ENCODE results near the gene WDSUB1.

The WDSUB1 gene

GRCh38 chr2:159192371-159192918 lies 94.1 kb downstream of the WDSUB1 start:
- in situ Hi-C loops (cut with HindIII; ENCODE audit: low sequenced_read_pairs): no loop called here
- H3K4me3 ChIP-seq (ENCODE audit: low read depth, low read length): no peak overlapping the region
- TF ChIP-seq CTCF (IDR thresholded peaks at IDR 0.05; ENCODE audit: low read depth, low read length): no peak
- no peak for DNase-seq (ENCODE audit: low read depth, low spot score)

GRCh38 chr2:159188449-159188848 lies 98.1 kb downstream of the WDSUB1 start:
- H3K4me3 ChIP-seq (ENCODE audit: low read depth, low read length): no peak overlapping the region
- no peak for TF ChIP-seq CTCF (IDR thresholded peaks at IDR 0.05; ENCODE audit: low read depth, low read length)
- in situ Hi-C loops (cut with HindIII; ENCODE audit: low sequenced_read_pairs): no loop called here
- DNase-seq (ENCODE audit: low read depth, low spot score): no peak

- peak; percentile 13 for DNase-seq (ENCODE audit: low read depth, low spot score)
- in situ Hi-C loops (cut with HindIII; ENCODE audit: low sequenced_read_pairs): no loop called here
- no peak overlapping the region for H3K4me3 ChIP-seq (ENCODE audit: low read depth, low read length)
- TF ChIP-seq CTCF (IDR thresholded peaks at IDR 0.05; ENCODE audit: low read depth, low read length): no peak
Observed at GRCh38 chr2:159187106-159187505, 99.4 kb downstream of the WDSUB1 start.

GRCh38 chr2:159186462-159186861 lies 100.0 kb downstream of the WDSUB1 start:
- TF ChIP-seq CTCF (IDR thresholded peaks at IDR 0.05; ENCODE audit: low read depth, low read length): no peak
- no peak for DNase-seq (ENCODE audit: low read depth, low spot score)
- in situ Hi-C loops (cut with HindIII; ENCODE audit: low sequenced_read_pairs): no loop called here
- H3K4me3 ChIP-seq (ENCODE audit: low read depth, low read length): no peak overlapping the region
